CD4-positive, alpha-beta T cell (primary cell): ENCODE measurements around the gene ZPBP. TPM values are rescaled to one million over a fixed set of nuclear protein-coding genes. Genes with fewer than 3 reads are reported as not detected.
A peak's percentile ranks its signal among the peaks of the same experiment; 100 is the strongest.

Experiments used
- ATAC-seq: fragments of 200-7000 bp; cut with Tn5 transposase; one replicate; pipeline ENCODE4 v1.10.0; 2022; ENCODE audit warnings: mild to moderate bottlenecking; ENCODE audit not compliant: poor library complexity
- CTCF ChIA-PET: fragments of 350-600 bp; sonication (Branson Sonifier 250); formaldehyde crosslinking; loops from one replicate; lab custom pipeline; 2021; ENCODE audit warnings: antibody characterized with exemption, inconsistent platforms; lab: Charles Lee
- POLR2A ChIA-PET: fragments of 350-600 bp; sonication (Branson Sonifier 250); formaldehyde crosslinking; loops from one replicate; lab custom pipeline; 2021; ENCODE audit warnings: antibody characterized with exemption, inconsistent platforms; lab: Charles Lee
- DNase-seq, 14 experiments: peaks; one replicate each; pipeline ENCODE4 v3.0.0-alpha.2; 2013 to 2020; ENCODE audit warnings: mixed read lengths in 2 of 14
- H3K27ac ChIP-seq, 2 donors: one replicate each; pipeline versions ENCODE4 v1.5.1 to v1.7.0; 2013; ENCODE audit warnings: low read length in 2 of 2, low read depth in 1 of 2, mild to moderate bottlenecking in 1 of 2
- H3K27me3 ChIP-seq, 2 experiments: 1 replicate in 1 of 2; 2 replicates in 1 of 2; pipeline versions ENCODE4 v1.6.1 to v1.7.0; 2013; ENCODE audit warnings: low read length in 2 of 2, control low read depth in 1 of 2, mild to moderate bottlenecking in 1 of 2, moderate library complexity in 1 of 2; ENCODE audit not compliant: insufficient read depth in 2 of 2, control insufficient read depth in 1 of 2
- H3K36me3 ChIP-seq: one replicate; pipeline ENCODE4 v1.6.1; 2013; ENCODE audit warnings: low read length, control low read depth; ENCODE audit not compliant: insufficient read depth
- H3K4me1 ChIP-seq: one replicate; pipeline ENCODE4 v1.6.1; 2013; ENCODE audit warnings: low read length, control low read depth; ENCODE audit not compliant: insufficient read depth
- H3K4me3 ChIP-seq: one replicate; pipeline ENCODE4 v1.5.1; 2013; ENCODE audit warnings: mild to moderate bottlenecking, low read length, moderate library complexity
- H3K9me3 ChIP-seq, 2 experiments: 1 replicate in 1 of 2; 2 replicates in 1 of 2; pipeline versions ENCODE4 v1.6.1 to v1.7.0; 2013; ENCODE audit warnings: low read length in 2 of 2, mild to moderate bottlenecking in 2 of 2, control low read depth in 1 of 2, moderate library complexity in 1 of 2; ENCODE audit not compliant: control insufficient read depth in 1 of 2, insufficient read depth in 1 of 2
- H3K27ac Mint-ChIP-seq: one replicate; pipeline ENCODE4 v1.8.0; 2020; ENCODE audit warnings: mixed read lengths
- H3K27me3 Mint-ChIP-seq: one replicate; pipeline ENCODE4 v1.8.0; 2021; ENCODE audit warnings: mixed read lengths
- H3K36me3 Mint-ChIP-seq: one replicate; pipeline ENCODE4 v1.8.0; 2021; ENCODE audit warnings: low read depth, mixed read lengths
- H3K4me1 Mint-ChIP-seq: one replicate; pipeline ENCODE4 v1.8.0; 2021; ENCODE audit warnings: low read depth, mixed read lengths
- H3K4me3 Mint-ChIP-seq: one replicate; pipeline ENCODE4 v1.8.0; 2020; ENCODE audit warnings: mild to moderate bottlenecking, mixed read lengths
- H3K9me3 Mint-ChIP-seq: one replicate; pipeline ENCODE4 v1.8.0; 2020; ENCODE audit warnings: mixed read lengths
- CTCF ChIP-seq: fragments of 200-600 bp; IDR thresholded peaks from one replicate; pipeline ENCODE4 v1.8.0; 2022; ENCODE audit warnings: antibody characterized with exemption, mild to moderate bottlenecking
- intact Hi-C, 2 experiments: fragments of 100-400 bp; cut with DNase I in 1 of 2; cut with micrococcal nuclease in 1 of 2; formaldehyde crosslinking; loops; one replicate each; pipeline versions ENCODE4 v1.15.1 to v1.9.0; 2023 to 2025; cut with DNase I, micrococcal nuclease
- total RNA-seq, 174 experiments: library from RNA in 2 of 174; stranded (reverse) in 2 of 174; gene quantifications; one replicate each; pipeline ENCODE4 v1.2.3 and lab custom pipeline; 2021 to 2026

The ZPBP gene
- total RNA-seq, 2 experiments from 2014 or later, result not detected

GRCh38 chr7:50069613-50070012, 23.4 kb downstream of the ZPBP start:
- H3K4me1 Mint-ChIP-seq, result peaks cover 26% of the 10 kb centered on the region
- H3K9me3 Mint-ChIP-seq, result peaks cover 5% of the 10 kb centered on the region
- H3K4me3 Mint-ChIP-seq, result peak overlapping the region; percentile 87
- TF ChIP-seq CTCF, result no peak
- H3K27me3 Mint-ChIP-seq, result no peaks in the 10 kb centered on the region
- peaks cover 23% of the 10 kb centered on the region for H3K4me1 ChIP-seq
- CTCF ChIA-PET, result no interaction called here
- H3K27me3 ChIP-seq, result no peaks in the 10 kb centered on the region
- peak overlapping the region; percentile 79 for H3K4me3 ChIP-seq
- no peaks in the 10 kb centered on the region for H3K36me3 ChIP-seq
- intact Hi-C loops, result no loop called here
- peak overlapping the region; percentile 84 for H3K27ac Mint-ChIP-seq
- POLR2A ChIA-PET, result interaction anchor here (1.4 to 2.8 kb wide), 3 partner anchors 23 to 380 kb away, joined by 3 to 9 read pairs (median 6); partner anchors contain the start of genes FIGNL1 and ZPBP
- H3K27ac ChIP-seq, result peak overlapping the region; percentile 34 to 38
- ATAC-seq (peak; percentile 76), DNase-seq (peak in 8 of 14 experiments; percentile 4 to 57 (median 37))
- H3K9me3 ChIP-seq, result peaks cover 7 to 24% of the 10 kb centered on the region in 2 experiments
- peaks cover 12% of the 10 kb centered on the region for H3K36me3 Mint-ChIP-seq

GRCh38 chr7:50068850-50069551, 24.0 kb downstream of the ZPBP start:
- H3K27me3 Mint-ChIP-seq, result no peaks in the 10 kb centered on the region
- H3K36me3 ChIP-seq, result no peaks in the 10 kb centered on the region
- peaks cover 26% of the 10 kb centered on the region for H3K4me1 Mint-ChIP-seq
- H3K4me3 Mint-ChIP-seq, result peak overlapping the region; percentile 87
- peaks cover 12% of the 10 kb centered on the region for H3K36me3 Mint-ChIP-seq
- H3K9me3 ChIP-seq, result peaks cover 7 to 22% of the 10 kb centered on the region in 2 experiments
- DNase-seq, result peak in 7 of 14 experiments; percentile 9 to 63 (median 46)
- H3K4me3 ChIP-seq, result peak overlapping the region; percentile 79
- CTCF ChIA-PET, result interaction anchor here (2.0 kb wide), 1 partner anchor 24 kb away, joined by 8 read pairs; the partner anchor contains the start of gene ZPBP
- peaks cover 7% of the 10 kb centered on the region for H3K9me3 Mint-ChIP-seq
- POLR2A ChIA-PET, result interaction anchor here (0.8 to 2.8 kb wide), 7 partner anchors 24 to 594 kb away, joined by 3 to 9 read pairs (median 3); partner anchors contain the start of genes FIGNL1 and ZPBP
- H3K27ac ChIP-seq, result peak overlapping the region; percentile 34 to 63
- no peaks in the 10 kb centered on the region for H3K27me3 ChIP-seq
- peaks cover 23% of the 10 kb centered on the region for H3K4me1 ChIP-seq
- no peak for TF ChIP-seq CTCF
- H3K27ac Mint-ChIP-seq, result peak overlapping the region; percentile 84
- ATAC-seq, result peak; percentile 72
- intact Hi-C loops, result no loop called here

GRCh38 chr7:50068026-50068425, 25.0 kb downstream of the ZPBP start:
- Histone ChIP-seq H3K27ac (no peak overlapping the region), H3K9me3 (peaks cover 7 to 21% of the 10 kb centered on the region in 2 experiments), H3K4me1 (peaks cover 23% of the 10 kb centered on the region), H3K4me3 (peak overlapping the region; percentile 79), H3K36me3 (no peaks in the 10 kb centered on the region), H3K27me3 (no peaks in the 10 kb centered on the region)
- H3K36me3 Mint-ChIP-seq, result peaks cover 12% of the 10 kb centered on the region
- DNase-seq, result peak in 8 of 14 experiments; percentile 10 to 63 (median 30)
- H3K9me3 Mint-ChIP-seq, result peaks cover 11% of the 10 kb centered on the region
- peaks cover 26% of the 10 kb centered on the region for H3K4me1 Mint-ChIP-seq
- H3K27me3 Mint-ChIP-seq, result no peaks in the 10 kb centered on the region
- ChIA-PET CTCF (interaction anchor here (2.0 kb wide), 1 partner anchor 25 kb away, joined by 8 read pairs; the partner anchor contains the start of gene ZPBP), POLR2A (interaction anchor here (1.1 to 2.8 kb wide), 4 partner anchors 25 to 543 kb away, joined by 3 to 9 read pairs (median 4); partner anchors contain the start of genes FIGNL1 and ZPBP)
- H3K4me3 Mint-ChIP-seq, result peak overlapping the region; percentile 87
- ATAC-seq, result peak; percentile 56
- intact Hi-C loops, result no loop called here
- peak overlapping the region; percentile 84 for H3K27ac Mint-ChIP-seq
- peak; percentile 48 for TF ChIP-seq CTCF
